Measurements from ENCODE around the gene PLEKHO1.
"Not testable (repeated sequence)": the region's sequence is repeated elsewhere in the genome, so short reads cannot be mapped to it uniquely, and the experiment has no call there.

PLEKHO1 gene

GRCh38 chr1:150149271-150150132, at the start of gene PLEKHO1:
Gene PLEKHO1, plus strand, starts transcription at chr1:150149916. Its CDS starts 342 bp downstream, at chr1:150150258.
- DNase-seq (ENCODE audit: low read depth), result peak; percentile 83

GRCh38 chr1:150102986-150103385, 46.7 kb upstream of the PLEKHO1 start:
- no peak for DNase-seq (ENCODE audit: low read depth)

- peak; percentile 7 for DNase-seq (ENCODE audit: low read depth)
Measured at GRCh38 chr1:150106341-150106740, 43.4 kb upstream of the PLEKHO1 start.

- DNase-seq (ENCODE audit: low read depth), result no peak
Measured at GRCh38 chr1:150109586-150109985, 40.1 kb upstream of the PLEKHO1 start.

GRCh38 chr1:150110116-150110515, 39.6 kb upstream of the PLEKHO1 start:
- no peak for DNase-seq (ENCODE audit: low read depth)

GRCh38 chr1:150111670-150112069, 38.0 kb upstream of the PLEKHO1 start:
- DNase-seq (ENCODE audit: low read depth), result no peak

- DNase-seq (ENCODE audit: low read depth), result no peak
Measured at GRCh38 chr1:150115121-150115520, 34.6 kb upstream of the PLEKHO1 start.

GRCh38 chr1:150118716-150119115, 31.0 kb upstream of the PLEKHO1 start:
- no peak for DNase-seq (ENCODE audit: low read depth)

- no peak for DNase-seq (ENCODE audit: low read depth)
Measured at GRCh38 chr1:150121236-150121862, 28.4 kb upstream of the PLEKHO1 start.

GRCh38 chr1:150126811-150127210, 22.9 kb upstream of the PLEKHO1 start:
- no peak for DNase-seq (ENCODE audit: low read depth)

- DNase-seq (ENCODE audit: low read depth), result no peak
Measured at GRCh38 chr1:150127464-150127863, 22.3 kb upstream of the PLEKHO1 start.

GRCh38 chr1:150127868-150128267, 21.8 kb upstream of the PLEKHO1 start:
- no peak for DNase-seq (ENCODE audit: low read depth)

- DNase-seq (ENCODE audit: low read depth), result no peak
Measured at GRCh38 chr1:150132372-150132771, 17.3 kb upstream of the PLEKHO1 start.

- no peak for DNase-seq (ENCODE audit: low read depth)
Measured at GRCh38 chr1:150134537-150134936, 15.2 kb upstream of the PLEKHO1 start.

- DNase-seq (ENCODE audit: low read depth), result not testable (repeated sequence)
Measured at GRCh38 chr1:150135400-150135799, 14.3 kb upstream of the PLEKHO1 start.

GRCh38 chr1:150138044-150138443, 11.7 kb upstream of the PLEKHO1 start:
- DNase-seq (ENCODE audit: low read depth), result no peak

GRCh38 chr1:150141452-150141851, 8.3 kb upstream of the PLEKHO1 start:
- DNase-seq (ENCODE audit: low read depth), result no peak

- DNase-seq (ENCODE audit: low read depth), result no peak
Measured at GRCh38 chr1:150142083-150142482, 7.6 kb upstream of the PLEKHO1 start.

GRCh38 chr1:150144606-150145005, 5.1 kb upstream of the PLEKHO1 start:
- no peak for DNase-seq (ENCODE audit: low read depth)

GRCh38 chr1:150146016-150146415, 3.7 kb upstream of the PLEKHO1 start:
- DNase-seq (ENCODE audit: low read depth), result not testable (repeated sequence)

- DNase-seq (ENCODE audit: low read depth), result no peak
Measured at GRCh38 chr1:150146849-150147542, 2.7 kb upstream of the PLEKHO1 start.

- no peak for DNase-seq (ENCODE audit: low read depth)
Measured at GRCh38 chr1:150148837-150149270, 862 bp upstream of the PLEKHO1 start.

Measured in T-helper 22 cell (primary cell).